ENCODE measurements around the gene SFI1.
"Not testable (repeated sequence)": the region's sequence is repeated elsewhere in the genome, so short reads cannot be mapped to it uniquely, and the experiment has no call there.

The SFI1 gene

DNA sequence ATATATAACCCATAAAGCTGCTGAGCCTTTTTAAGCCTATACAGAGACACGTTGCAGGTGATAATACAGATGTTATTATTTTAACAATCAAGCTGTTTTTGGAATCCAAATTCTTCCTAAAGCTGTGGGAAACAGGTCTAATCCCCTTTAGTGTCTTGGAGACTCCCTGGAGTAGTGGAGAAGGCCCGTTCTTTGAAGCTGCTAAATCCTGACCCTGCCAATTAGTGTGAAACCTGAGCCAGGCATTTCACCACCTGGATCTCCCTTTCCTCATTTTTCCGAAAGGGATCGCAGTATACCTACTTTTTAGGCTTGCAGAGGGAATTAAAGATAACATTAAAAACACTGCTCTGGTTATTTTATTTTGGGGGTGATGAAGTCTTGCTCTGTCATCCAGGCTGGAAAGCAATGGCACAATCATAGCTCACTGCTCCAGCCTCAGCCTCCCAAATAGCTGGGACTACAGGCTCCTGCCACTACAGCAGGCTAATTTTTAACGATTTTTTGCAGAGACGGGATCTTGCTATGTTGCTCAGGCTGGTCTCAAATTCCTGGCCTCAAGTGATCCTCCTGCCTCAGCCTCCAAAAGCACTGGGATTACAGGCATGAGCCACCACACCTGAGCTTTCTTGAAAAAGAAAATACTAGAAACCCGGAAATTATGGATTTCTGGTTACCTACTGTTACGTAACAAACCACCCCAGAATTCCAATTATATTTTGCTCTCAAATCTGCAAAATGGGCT, 4.9 kb upstream of the SFI1 start:
- no peak for DNase-seq (ENCODE audit: low spot score)

DNA sequence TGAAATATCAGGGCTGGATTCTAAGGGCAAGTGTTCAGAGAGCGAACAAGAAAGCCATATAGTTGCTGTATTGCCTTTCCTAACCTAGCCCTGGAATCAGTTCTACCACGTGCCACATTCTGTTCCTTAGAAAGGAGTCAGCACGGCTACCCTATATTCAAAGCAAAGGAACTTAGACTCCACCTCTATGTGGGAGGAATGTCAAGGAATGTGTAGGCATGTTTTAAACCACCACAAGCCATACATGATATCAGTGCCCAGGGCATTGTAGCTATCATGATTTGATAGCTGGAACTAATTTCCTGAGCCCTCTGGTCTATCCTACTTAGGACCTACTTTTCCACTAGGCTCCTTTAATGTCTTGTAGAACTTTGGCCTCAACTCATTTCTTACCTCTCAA, 4.2 kb upstream of the SFI1 start:
- DNase-seq (ENCODE audit: low spot score), result no peak

DNA sequence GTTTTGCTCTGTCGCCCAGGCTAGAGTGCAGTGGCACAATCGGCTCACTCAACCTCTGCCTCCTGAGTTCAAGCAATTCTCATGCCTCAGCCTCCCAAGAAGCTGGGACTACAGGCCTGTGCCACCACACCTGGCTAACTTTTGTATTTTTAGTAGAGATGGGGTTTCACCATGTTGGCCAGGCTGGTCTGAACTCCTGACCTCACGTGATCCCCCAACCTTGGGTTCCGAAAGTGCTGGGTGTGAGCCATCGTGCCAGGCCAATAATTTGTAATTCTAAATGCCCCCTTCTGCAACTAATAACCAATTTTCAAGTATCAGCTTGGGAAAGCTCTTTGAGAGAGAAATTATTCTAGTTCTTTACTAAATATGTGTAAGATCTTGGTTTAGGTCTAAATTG, 3.0 kb upstream of the SFI1 start:
- DNase-seq (ENCODE audit: low spot score), result not testable (repeated sequence)

DNA sequence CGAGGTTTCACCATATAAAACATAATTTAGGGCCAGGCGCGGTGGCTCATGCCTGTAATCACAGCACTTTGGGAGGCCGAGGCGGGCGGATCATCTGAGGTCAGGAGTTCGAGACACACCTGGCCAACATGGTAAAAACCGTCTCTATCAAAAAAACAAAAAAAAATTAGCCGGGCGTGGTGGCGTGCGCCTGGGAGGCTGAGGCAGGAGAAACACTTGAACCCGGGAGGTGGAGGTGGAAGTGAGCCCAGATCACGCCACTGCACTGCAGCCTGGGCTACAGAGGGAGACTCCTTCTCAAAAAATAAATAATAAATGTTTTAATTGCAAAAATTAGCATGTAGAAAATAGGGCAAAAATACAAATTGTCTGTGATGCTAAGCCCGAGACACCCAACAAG, 993 bp upstream of the SFI1 start:
- DNase-seq (ENCODE audit: low spot score), result no peak

DNA sequence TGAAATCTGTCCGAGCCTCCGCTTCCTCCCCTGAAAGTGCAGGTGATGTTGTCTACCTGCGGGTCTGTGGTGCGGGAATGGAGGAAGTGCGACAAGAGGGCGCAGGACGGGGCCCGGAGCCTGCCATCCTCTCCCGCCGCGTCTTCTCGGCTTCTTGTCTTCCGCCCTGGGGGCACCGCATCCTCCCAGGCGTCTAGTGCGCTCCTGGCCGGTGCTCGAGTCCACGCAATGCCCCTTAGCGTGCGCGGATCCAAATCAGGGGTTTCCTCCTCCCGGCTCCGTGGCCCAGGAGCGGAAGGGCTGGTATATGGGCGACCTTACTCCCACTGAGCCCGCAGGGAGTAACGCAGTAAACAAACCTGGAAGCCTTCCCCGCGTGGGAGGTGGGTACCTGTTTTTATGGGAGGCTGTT, 405 bp downstream of the SFI1 start:
- no peak for DNase-seq (ENCODE audit: low spot score)

DNA sequence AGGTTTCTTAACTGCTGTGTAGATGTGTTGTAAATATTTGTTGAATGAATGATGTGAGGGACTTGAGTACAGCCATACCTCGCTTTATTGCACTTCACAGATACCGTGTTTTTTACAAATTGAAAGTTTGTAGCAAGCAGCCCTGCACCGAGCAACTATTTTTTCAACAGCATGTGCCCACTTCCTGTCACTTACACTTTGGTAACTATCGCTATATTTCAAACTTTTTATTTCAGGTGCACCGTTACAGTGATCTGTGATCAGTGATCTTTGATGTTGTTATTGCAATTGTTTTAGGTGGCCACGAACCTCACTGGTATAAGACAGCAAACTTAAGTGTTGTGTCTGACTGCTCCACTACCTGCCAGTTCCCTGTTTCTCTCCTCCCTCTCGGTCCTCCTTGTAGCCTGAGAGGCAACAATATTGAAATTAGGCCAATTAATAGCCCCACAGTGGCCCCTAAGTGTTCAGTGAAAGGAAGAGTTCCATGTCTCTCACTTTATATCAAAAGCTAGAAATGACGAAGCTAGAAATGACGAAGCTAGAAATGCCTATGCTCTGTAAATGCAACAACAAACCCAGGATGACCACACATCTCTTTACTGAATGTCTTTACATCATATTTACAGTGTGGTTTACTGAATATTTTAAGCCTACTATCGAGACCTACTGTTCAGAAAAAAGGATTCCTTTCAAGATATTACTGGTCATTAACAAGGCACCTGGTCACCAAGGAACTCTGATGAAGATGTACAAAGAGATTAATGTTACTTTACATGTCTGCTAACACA, 1.0 kb downstream of the SFI1 start:
- no peak for DNase-seq (ENCODE audit: low spot score)

DNA sequence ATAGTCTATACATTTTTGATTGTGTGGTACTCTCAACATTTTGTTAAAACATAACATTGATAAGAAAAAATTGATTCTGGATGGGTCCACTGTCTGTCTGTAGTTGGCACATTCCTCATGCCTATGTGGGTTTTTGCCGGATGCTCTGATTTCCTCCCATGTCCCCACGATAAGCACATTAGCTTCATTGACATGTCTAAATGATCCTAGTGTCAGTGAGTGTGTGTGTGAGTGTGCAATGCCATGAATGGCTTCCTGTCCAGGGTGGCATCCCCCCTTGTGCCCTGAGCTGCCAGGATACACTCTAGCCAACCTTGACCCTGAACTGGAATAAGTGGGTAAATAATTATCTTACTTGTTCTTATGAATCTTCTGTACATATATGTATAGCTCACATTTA, 5.4 kb downstream of the SFI1 start:
- DNase-seq (ENCODE audit: low spot score), result no peak

DNA sequence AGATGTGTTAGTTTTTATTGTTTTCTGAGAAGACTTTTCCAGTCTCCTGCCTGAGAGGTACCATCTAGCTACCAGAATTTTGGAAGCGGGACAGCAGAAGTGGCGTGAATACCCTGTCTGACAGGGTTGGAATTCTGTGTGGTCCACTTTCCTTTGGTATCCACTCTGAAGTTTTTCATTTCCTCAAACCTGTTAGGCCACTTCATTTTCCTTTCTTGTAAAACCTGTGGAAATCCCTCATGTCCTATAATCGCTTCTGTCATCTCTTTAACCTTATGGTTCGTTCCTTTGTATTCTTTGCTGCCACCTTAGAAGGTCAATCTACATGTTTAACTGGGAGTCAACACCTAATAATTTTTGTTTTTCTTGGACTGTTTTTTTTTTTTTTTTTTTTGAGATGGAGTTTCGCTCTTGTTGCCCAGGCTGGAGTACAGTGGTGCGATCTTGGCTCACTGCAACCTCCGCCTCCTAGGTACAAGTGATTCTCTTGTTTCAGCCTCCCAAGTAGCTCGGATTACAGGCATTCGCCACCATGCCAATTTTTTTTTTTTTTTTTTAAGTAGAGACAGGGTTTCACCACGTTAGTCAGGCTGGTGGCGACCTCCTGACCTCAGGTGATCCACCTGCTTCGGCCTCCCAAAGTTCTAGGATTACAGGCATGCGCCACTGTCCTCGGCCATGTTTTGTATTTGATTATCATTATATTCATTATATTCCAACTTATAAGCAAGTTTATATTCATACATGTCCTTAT, 7.1 kb downstream of the SFI1 start:
- no peak for DNase-seq (ENCODE audit: low spot score)

DNA sequence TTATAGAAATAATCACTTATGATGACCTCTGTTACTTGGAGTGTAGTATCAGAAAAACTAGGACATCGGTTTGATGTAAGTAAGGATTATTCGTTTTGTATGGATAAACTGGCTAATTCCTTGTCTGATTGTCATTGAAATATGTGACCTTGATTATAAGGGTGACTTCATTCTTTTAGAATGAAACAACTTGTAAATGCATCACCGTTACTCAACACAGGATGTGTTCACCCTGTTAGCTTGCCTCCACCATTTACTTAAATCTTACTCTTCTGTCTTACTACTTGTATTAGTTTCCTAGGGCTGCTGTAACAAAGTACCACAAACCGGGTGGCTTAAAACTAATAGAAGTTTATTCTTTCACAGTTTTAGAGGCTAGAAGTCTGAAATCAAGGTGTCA, 7.9 kb downstream of the SFI1 start:
- DNase-seq (ENCODE audit: low spot score), result no peak

DNA sequence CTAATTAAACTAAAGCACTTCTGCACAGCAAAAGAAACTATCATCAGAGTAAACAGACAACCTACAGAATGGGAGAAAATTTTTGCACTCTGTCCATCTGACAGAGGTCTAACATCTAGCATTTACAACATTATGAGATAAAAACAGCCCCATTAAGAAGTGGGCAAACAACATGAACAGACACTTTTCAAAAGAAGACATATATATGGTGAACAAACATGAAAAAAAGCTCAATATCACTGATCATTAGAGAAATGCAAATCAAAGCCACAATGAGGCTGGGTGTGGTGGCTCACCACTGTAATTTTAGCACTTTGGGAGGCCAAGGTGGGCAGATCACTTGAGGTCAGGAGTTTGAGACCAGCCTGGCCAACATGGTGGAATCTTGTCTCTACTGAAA, 11.2 kb downstream of the SFI1 start:
- not testable (repeated sequence) for DNase-seq (ENCODE audit: low spot score)

DNA sequence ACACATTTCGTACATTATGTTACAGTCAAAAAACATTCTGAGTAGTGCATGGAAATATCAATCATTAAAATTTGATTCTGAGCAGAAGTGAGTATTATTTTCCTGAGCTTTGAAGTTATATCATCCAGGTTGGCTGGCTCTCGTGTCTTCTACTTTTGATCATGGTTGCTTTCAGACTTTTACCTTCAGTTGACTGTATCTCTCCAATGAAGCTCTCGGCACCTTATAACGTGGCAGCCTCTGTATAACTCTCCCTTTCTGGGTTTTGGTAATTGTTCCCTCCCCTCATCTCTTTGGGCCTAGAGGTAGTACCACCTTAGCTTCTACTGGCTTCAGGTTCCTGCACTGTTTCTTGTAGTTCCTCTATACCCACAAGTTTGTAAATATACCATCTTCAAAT, 12.2 kb downstream of the SFI1 start:
- no peak for DNase-seq (ENCODE audit: low spot score)

DNA sequence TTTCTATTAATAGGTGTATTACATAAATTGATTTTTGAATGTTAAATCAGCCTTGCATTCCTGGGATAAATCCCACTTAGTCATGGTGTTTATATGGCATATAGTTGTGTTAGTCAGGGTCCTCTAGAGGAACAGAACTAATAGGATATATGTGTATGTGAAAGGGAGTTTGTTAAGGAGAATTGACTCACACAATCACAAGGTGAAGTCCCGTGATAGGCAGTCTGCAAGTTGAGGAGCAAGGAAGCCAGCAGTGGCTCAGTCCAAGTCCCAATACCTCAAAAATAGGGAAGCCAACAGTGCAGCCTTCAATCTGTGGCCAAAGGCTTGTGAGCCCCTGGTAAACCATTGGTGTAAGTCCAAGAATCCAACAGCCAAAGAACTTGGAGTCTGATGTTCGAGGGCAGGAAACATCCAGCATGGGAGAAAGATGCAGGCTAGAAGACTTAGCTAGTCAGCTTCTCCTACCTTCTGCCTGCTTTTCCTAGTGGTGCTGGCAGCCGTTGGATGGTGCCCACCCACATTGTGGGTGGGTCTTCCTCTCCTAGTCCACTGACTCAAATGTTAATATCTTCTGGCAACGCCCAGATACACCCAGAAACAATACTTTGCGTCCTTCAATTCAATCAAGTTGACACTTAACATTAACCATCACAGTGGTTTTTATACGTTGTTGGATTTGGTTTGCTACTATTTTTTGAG, 12.9 kb downstream of the SFI1 start:
- no peak for DNase-seq (ENCODE audit: low spot score)

DNA sequence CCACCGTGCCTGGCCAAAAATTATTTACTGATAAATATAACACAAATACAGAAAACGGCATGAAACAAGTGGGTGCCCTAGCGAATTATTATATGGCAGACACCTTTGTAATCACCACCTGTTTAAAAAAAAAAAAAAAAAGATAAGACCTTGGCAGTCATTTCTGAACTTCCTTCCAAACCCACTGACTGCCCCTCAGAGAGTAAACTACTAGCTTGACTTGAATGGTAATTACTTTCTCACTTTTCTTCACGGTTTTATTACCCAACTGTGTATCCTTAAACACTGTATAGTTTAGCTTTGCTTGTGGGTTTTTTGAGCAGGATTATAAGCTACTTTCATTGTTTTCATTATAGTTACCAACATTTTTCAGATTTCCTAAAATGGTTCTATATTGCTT, 23.7 kb downstream of the SFI1 start:
- no peak for DNase-seq (ENCODE audit: low spot score)

DNA sequence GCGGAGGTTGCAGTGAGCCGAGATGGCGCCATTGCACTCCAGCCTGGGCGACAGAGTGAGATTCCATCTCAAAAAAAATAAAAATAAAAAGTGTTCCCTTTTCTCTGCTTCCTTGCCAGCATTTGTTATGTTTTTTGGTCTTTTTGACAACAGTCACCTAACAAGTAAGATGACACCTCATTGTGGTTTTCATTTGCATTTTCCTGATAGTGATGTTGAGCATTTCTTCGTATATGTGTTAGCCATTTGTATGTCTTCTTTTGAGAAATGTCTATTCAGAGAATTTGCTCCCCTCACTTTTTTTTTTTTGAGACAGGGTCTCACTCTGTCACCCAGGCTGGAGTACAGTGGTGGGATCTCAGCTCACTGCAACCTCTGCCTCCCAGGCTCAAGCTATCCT, 27.8 kb downstream of the SFI1 start:
- not testable (repeated sequence) for DNase-seq (ENCODE audit: low spot score)

DNA sequence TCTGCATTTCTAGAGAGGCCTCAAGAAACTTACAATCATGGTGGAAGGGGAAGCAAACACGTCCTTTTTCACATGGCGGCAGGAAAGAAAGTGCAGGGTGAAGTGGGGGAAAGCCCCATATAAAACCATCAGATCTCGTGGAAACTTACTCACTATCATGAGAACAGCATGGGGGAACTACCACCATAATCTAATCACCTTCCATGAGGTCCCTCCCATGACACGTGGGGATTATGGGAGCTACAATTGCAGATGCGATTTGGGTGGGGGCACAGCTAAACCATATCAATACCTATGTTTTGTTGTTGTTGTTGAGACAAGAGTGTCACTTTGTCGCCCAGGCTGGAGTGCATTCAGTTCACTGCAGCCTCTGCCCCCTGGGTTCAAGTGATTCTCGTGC, 29.9 kb downstream of the SFI1 start:
- no peak for DNase-seq (ENCODE audit: low spot score)

DNA sequence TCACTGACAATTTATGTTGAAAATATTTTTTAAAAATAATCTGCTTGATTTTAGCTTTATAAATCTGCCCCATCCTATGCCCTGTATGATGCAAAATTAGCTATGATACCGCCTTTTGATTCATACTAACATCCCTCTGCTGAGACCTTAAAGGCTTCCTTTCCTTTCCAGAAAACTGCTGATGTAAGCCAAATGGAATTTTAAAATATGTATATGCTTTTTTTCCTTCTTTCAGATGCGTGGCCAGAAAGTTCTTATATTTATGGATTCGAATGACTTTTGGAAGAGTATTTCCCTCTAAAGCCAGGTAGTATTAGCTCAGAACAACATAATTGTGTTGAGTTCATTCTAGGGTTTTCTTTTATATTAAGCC, 34.5 kb downstream of the SFI1 start:
- DNase-seq (ENCODE audit: low spot score), result no peak

DNA sequence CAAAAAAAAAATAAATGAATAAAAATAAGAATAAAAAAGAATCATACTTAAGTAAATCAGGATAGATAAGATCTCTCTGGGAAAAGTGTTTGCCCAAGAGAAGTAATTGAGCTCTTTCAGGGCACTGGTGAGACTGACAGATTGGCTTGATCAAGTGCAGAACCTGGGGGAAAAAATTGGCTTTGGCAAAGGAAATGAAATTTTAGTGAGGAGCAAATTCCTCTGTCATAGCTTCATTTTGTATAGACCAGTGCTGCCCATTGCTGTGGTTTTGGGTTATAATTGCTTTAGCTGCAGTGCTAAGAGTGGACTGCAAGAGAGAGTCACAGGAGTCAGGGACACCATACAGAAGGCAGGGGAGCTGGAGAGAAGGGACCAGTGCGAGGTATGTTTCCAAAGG, 35.7 kb downstream of the SFI1 start:
- no peak for DNase-seq (ENCODE audit: low spot score)

DNA sequence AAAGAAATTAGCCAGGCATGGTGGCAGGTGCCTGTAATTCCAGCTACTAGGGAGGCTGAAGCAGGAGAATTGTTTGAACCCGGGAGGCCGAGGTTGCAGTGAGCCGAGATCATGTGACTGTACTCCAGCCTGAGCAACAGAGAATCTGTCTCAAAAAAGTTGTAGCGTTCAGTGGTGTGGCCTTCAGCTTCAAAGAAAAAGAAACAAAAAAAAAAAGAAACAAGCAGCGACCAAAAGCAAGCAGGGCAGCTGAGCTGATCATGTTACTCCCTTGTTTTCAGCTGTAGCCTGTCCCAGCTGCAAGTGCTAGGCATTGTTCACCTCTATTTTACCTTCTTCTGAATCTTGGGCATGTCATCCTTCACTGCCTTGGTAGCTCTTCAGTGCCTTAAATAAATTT, 37.0 kb downstream of the SFI1 start:
- DNase-seq (ENCODE audit: low spot score), result no peak

DNA sequence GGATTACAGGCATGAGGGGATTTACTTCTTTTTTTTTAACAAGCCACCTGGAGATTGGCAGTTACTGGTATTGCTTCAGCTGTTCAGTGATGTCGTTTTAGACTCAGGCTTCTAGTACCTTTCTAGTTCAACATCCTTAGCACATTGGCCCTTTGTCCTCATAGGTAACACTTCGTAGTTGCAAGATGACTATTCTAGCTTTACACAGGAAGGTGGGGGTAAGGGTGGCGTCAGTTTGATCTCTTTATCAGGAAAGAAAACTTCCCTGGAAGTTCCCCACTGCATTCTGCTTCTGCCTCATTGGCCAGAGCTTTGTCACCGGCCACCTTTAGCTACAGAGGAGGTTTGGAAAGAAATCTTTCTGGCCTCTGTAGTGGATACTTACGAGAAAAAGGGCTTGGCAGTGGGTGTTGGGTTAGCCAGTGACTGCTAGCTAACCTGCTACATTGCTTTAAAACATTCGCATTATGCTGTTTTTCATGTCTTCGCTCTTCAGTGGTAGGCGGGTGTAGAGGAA, 40.7 kb downstream of the SFI1 start:
- DNase-seq (ENCODE audit: low spot score), result no peak

DNA sequence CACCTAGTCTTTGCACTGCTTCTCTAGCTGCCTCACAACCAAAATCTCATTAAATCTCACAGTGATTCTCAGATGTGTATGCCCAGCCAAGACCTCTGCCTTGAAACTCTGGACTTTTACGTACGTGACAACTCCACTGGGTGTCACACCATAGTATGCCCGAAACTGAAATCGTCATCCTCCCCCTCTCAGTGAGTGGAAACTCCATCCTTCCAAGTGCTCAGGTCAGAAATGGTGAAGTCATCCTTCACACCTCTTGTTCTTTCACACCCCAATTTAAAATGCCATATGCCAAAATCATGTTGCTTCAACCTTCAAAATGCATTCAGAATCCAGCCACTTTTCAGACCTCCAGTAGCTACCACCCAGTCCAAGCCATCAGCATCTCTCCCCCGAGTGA, 42.5 kb downstream of the SFI1 start:
- no peak for DNase-seq (ENCODE audit: low spot score)

DNA sequence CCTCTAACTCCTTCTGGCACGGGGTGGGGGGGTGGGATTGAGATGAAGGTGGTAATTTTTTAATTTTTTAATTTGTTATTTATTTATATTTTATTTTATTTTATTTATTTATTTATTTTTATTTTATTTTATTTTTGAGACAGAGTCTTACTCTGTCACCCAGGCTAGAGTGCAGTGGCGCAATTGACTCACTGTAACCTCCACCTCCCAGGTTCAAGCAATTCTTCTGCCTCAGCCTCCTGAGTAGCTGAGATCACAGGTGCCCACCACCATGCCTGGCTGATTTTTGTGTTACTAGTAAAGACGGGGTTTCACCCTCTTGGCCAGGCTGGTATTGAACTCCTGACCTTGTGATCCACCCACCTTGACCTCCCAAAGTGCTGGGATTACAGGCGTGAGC, 43.8 kb downstream of the SFI1 start:
- not testable (repeated sequence) for DNase-seq (ENCODE audit: low spot score)

DNA sequence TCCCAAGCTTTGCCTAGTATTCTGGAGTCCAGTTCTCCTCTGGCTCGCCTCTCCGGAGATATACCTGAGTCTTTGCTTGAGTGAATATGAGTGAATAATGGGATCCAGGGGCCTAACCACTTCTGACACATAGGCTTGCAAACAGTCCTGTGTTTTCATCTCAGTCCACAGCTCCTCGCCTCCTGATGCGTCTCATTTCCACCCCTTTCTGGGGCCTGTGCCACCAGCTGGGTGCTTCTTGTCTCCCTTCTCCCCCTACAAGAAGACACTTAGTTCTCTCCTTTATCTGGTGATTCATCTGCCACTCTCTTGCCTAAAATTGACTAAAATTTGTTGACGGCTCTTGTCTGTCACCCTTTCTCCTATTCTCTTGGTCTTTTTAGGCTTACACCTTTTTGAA, 44.6 kb downstream of the SFI1 start:
- no peak for DNase-seq (ENCODE audit: low spot score)

All from globus pallidus (tissue), 1 donor.